Neural progenitor cell (in vitro differentiated cells): ENCODE data around the gene HMOX1.

Source experiments
- CTCF ChIP-seq: fragments of 200-600 bp; sonication (generic); IDR thresholded peaks from 2 replicates; pipeline ENCODE4 v1.5.1; 2017; ENCODE audit warnings: antibody characterized with exemption, mild to moderate bottlenecking
- EZH2 ChIP-seq: fragments of 200-600 bp; sonication (generic); IDR thresholded peaks from 2 replicates; pipeline ENCODE4 v1.6.1; 2017; ENCODE audit warnings: antibody characterized with exemption, mild to moderate bottlenecking, moderate library complexity
- EZH2phosphoT487 ChIP-seq: fragments of 200-600 bp; sonication (generic); IDR thresholded peaks from 2 replicates; pipeline ENCODE4 v1.6.1; 2017; ENCODE audit warnings: antibody characterized with exemption

GRCh38 chr22:35437049-35437448 lies 56.2 kb downstream of the HMOX1 start:
- TF ChIP-seq EZH2 (no peak), EZH2phosphoT487 (no peak), CTCF (no peak)
